ENCODE measurements around the gene LRP1B.

Gene LRP1B

GRCh38 chr2:141591787-141592186 lies 539.0 kb downstream of the LRP1B start:
- no peak for DNase-seq (ENCODE audit: low read depth in 2 of 2)

DNA sequence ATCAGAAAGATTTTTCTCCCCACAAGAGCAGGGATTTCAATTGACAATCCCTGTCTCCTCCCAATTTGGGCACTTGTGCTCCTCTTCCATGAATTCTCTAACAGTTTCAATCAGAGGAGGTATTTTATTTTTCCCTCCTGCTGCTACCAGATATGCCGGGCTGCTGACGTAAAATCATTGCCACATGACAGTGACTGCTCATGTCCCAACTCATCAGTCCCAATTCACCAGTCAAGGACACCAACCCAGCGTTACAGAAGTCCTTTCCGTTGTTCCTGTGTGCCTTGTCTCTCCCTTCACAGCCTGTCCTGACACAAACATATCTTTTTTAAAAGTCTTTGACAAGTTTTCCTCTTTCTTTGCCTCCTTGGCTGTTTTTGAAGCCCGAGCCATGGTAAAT lies 540.2 kb downstream of the LRP1B start:
- no peak for DNase-seq (ENCODE audit: low read depth in 2 of 2)

DNA sequence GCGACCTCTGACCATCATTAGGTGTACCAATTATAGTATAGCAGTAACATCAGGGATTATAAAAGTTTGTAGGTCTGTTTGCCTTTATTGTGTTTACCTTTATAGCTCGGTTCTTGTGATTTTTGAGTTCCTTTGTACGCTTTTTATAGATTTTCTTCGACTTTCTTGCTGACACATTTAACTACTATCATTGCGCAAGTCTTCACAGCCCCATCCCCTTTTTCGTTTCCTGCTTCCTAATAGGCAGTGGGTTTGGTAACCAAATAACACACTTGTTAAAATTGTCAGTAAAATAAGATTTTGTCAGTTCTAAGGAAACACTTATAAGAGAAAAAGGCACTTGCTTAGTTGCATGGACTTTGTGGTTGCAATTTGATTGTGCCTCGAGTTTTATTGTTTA lies 541.5 kb downstream of the LRP1B start:
- no peak for DNase-seq (ENCODE audit: low read depth in 2 of 2)

DNA sequence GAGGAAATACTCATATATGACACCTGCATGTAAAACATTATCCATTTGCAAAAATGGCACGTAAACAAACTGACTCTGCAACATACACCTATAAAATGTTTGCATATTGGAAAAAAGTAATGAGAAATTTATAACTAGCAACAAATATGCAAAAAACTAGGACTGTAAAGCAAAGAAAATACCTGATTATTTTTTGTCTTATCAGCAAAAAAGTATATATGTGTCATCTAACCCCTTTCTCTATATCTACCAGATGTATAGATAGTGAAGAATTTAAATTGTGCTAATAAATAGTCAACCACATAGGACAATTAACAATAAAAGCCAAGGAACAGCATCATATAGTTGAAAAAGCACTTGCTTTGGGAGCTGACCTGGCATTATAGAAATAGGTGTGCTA lies 543.8 kb downstream of the LRP1B start:
- DNase-seq (ENCODE audit: low read depth in 2 of 2) = no peak

GRCh38 chr2:141582213-141582612 lies 548.6 kb downstream of the LRP1B start:
- DNase-seq (ENCODE audit: low read depth in 2 of 2) = no peak

- DNase-seq (ENCODE audit: low read depth in 2 of 2) = no peak
These were observed 551.7 kb downstream of the LRP1B start for GRCh38 chr2:141579071-141579470.

- DNase-seq (ENCODE audit: low read depth in 2 of 2) = no peak
These were observed 560.2 kb downstream of the LRP1B start for GRCh38 chr2:141570474-141571131.

GRCh38 chr2:141569941-141570340 lies 560.9 kb downstream of the LRP1B start:
- no peak for DNase-seq (ENCODE audit: low read depth in 2 of 2)

- no peak for DNase-seq (ENCODE audit: low read depth in 2 of 2)
These were observed 565.2 kb downstream of the LRP1B start for GRCh38 chr2:141565597-141565996.

GRCh38 chr2:141560723-141561122 lies 570.1 kb downstream of the LRP1B start:
- no peak for DNase-seq (ENCODE audit: low read depth in 2 of 2)

DNA sequence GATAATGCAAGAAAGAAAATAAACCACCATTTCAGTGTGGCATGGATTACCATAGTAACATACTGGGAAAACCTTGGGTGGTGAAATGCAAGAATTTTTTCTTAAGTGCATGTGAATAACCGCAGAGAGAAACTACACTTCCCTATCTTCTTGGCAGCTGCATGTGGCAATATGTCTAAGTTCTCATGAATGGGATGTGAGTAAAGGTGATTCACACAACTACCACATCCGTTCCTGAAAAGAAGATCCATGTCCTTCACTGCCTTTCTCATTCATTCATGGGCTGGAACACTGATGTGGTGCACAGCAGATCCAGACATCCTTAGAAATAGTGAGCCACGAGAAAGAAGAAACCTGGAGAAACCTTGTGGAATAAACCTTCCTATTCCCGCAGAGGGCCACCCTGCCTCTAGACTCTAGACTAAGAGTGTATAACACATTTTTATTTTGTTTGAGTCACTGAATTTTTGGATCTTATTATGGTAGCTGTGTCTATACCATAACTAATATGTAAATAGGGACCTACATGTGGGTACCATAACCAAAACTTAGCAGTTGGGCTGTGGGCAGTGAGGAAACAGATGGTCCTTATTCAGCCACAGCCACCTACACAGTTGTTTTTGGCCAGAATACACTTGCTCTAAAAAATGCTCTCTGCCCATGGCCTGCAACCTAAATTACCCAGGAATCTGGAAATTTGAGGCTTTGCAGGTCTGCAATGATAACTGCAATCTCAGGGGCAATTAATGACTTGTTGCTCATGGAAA lies 573.3 kb downstream of the LRP1B start:
- peak; percentile 49 to 55 for DNase-seq (ENCODE audit: low read depth in 2 of 2)

- no peak for DNase-seq (ENCODE audit: low read depth in 2 of 2)
These were observed 574.8 kb downstream of the LRP1B start for GRCh38 chr2:141555876-141556470.

GRCh38 chr2:141554810-141555209 lies 576.0 kb downstream of the LRP1B start:
- DNase-seq (ENCODE audit: low read depth in 2 of 2) = peak; percentile 17 to 22

GRCh38 chr2:141534666-141535362 lies 596.0 kb downstream of the LRP1B start:
- DNase-seq (ENCODE audit: low read depth in 2 of 2) = no peak

DNA sequence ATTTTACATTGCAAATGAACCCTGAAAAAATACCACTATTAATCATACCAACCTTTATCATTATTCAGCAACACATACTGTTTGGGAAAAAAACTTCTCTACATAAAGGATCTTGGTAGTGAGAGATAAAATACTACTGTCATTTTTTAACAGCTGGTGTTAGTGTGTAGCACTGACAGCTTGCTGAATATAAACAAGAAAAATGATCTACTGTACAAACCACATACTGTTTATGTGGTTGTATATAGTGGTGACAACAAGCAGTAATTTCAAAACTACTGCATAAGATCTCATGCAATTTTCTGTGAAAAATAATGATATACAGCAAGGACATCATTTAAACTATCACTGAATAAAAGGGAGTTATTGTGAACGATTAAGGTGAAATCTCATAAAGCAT lies 601.2 kb downstream of the LRP1B start:
- no peak for DNase-seq (ENCODE audit: low read depth in 2 of 2)

- DNase-seq (ENCODE audit: low read depth in 2 of 2) = no peak
These were observed 601.8 kb downstream of the LRP1B start for GRCh38 chr2:141528990-141529389.

DNA sequence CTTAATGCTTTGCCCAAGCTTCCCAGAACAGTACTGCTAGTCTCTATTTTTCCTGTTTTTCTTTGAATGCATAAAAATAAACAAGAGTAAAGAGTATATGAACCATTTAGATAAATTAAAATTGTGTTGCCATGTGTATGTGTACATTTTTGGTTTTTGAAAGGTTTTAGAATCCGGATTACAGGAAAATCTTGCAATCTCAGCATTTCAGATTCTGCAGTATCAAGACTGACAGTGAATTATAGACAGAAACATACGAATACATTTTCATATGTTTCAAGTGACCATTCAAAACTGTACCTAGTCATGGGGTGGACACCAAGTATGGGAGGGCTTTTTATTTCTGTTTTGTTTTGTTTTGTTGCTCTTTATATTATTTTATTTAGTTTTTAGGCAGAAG lies 604.1 kb downstream of the LRP1B start:
- DNase-seq (ENCODE audit: low read depth in 2 of 2) = no peak

GRCh38 chr2:141524777-141525176 lies 606.0 kb downstream of the LRP1B start:
- DNase-seq (ENCODE audit: low read depth in 2 of 2) = no peak

DNA sequence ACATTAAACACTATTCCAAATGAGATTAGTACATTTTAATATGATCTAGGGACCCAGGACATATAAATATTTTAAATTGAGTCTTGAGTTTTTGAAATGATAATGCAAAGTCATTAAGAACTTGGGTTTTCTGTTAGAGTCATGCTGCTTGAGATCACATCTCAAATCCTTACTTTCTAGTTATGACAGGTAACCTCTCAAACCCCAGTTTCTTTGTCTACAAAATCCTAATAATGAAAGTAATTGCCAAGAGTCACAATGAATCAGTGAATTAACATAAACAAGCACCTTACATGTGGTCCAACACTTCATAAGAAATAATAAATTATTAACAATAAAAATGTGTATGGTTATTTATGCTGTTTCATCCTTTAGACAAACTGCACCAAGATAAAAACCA lies 607.6 kb downstream of the LRP1B start:
- DNase-seq (ENCODE audit: low read depth in 2 of 2) = no peak

GRCh38 chr2:141522702-141523101 lies 608.1 kb downstream of the LRP1B start:
- DNase-seq (ENCODE audit: low read depth in 2 of 2) = no peak

GRCh38 chr2:141522048-141522447 lies 608.8 kb downstream of the LRP1B start:
- DNase-seq (ENCODE audit: low read depth in 2 of 2) = no peak

GRCh38 chr2:141519906-141520305 lies 610.9 kb downstream of the LRP1B start:
- DNase-seq (ENCODE audit: low read depth in 2 of 2) = no peak

All from fibroblast of skin of left quadriceps (primary cell).